HG02938 (cell line): Measurements from ENCODE around the gene HTR1D.
"Not testable (repeated sequence)": the region's sequence is repeated elsewhere in the genome, so short reads cannot be mapped to it uniquely, and the experiment has no call there.

Experiments used
- ATAC-seq: cut with Tn5 transposase; IDR thresholded peaks from one replicate; pipeline ENCODE4 v1.9.1; 2021; ENCODE audit warnings: mild to moderate bottlenecking, moderate library complexity; ENCODE audit not compliant: unreplicated experiment

Gene HTR1D

GRCh38 chr1:23217421-23218115 is at the start of gene HTR1D:
HTR1D (minus strand) TSS chr1:23217502; CDS start chr1:23194219, 23,283 bp downstream.
- no peak for ATAC-seq

DNA sequence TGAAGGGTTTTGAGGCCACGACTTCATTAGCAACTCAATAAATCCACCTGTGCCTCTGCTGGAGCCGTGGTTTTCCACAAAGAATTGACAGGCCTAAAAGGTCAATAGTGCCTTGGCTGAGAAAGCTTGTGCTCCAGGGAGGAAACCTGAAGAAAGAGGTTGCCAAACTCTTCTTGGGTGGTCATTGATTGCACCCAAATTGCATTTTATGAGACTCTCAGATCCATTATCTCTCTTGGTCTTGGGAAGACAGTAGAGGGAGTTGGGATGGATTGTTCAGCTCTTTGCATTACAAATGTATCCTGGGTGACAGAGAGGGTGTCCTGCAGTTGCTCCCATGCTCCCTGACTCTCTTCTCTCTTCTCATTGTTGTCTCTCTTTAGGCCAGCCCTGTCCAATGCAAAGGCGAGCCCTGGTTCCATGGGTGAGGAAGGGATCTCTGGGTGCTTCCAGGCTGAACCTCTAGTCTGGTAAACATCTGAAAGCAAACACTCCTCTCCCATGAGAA is 46.1 kb upstream of the HTR1D start:
- no peak for ATAC-seq

DNA sequence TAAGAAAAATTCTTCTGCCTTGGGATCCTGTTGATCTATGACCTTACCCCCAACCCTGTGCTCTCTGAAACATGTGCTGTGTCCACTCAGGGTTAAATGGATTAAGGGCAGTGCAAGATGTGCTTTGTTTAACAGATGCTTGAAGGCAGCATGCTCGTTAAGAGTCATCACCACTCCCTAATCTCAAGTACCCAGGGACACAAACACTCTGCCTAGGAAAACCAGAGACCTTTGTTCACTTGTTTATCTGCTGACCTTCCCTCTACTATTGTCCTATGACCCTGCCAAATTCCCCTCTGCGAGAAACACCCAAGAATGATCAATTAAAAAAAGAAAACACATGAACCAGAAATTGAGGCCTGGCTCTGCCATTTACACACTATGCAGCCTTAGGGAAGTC is 40.8 kb upstream of the HTR1D start:
- not testable (repeated sequence) for ATAC-seq

DNA sequence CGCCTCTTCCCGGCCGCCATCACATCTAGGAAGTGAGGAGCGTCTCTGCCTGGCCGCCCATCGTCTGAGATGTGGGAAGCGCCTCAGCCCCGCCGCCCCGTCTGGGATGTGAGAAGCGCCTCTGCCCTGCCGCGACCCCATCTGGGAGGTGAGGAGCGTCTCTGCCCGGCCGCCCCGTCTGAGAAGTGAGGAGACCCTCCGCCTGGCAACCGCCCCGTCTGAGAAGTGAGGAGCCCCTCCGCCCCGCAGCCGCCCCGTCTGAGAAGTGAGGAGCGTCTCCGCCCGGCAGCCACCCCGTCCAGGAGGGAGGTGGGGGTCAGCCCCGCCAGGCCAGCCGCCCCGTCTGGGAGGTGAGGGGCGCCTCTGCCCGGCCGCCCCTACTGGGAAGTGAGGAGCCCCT is 40.1 kb upstream of the HTR1D start:
- not testable (repeated sequence) for ATAC-seq

DNA sequence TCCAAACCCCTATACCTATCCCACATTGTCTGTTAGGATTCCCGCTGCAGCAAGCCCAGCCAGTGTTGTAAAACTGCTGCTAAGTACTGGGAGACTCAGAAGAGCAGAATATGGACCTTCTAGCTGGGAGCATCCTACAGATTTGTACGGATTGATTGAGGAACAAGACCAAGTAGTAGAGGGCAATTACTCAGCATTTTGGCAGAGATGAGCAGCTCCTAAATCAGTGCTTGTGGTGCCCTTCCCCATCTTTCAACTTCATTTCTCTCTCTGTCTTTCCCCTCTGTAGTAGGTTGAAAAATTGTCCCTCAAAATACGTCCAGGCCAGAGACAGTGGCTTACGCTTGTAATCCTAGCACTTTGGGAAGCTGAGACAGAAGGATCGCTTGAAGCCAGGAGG is 37.3 kb upstream of the HTR1D start:
- no peak for ATAC-seq

- ATAC-seq = no peak
Measured at GRCh38 chr1:23251812-23252211, 34.5 kb upstream of the HTR1D start.

DNA sequence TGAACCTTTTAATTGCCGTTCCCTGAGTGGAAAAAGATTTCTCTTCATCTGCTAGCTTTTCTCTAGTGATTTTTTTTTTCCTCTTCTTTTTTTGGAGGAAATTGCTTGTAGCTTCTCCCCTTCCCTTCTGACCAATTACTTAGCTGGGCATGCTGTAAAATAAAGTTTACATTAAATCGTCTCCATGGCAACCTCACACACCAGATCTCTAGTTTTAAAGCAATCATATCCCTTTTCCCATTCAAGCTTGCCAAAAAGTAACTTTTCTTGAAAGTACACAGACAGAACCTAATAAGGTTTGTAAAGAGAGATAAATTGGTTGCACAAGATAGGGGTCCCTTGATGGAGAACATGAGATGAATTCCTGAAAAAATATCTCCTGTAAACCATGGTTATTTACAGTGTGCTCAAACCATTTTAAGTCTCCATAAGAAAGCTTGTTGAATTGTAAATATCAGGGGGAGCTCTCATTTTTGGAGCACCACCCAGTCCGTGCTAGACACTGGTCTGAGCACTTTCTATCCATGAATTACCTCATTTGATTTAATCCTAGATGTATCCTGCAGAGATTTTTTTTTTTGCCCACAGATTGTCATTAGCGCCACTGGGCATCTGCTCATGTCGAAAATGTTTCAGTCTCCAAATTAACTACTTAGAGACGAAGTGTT is 32.6 kb upstream of the HTR1D start:
- no peak for ATAC-seq

DNA sequence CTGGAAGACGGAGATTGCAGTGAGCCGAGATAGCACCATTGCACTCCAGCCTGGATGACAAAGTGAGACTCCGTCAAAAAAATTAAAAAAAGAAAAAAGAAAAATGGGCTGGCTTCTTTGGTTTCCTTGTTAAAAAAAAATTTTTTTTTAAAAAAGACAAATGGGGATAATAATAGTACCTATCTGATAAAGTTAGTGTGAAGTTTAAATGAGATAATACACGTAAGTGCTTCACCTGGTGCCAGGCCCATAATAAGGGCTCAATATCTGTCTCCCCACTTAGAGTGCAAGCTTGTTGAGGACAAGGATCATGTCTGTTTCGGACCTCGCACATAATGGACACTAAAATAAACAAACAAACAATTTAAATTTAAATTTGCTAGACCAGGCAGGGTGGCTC is 30.0 kb upstream of the HTR1D start:
- ATAC-seq = no peak

- ATAC-seq = no peak
Measured at GRCh38 chr1:23246274-23246673, 29.0 kb upstream of the HTR1D start.

- no peak for ATAC-seq
Measured at GRCh38 chr1:23244256-23244761, 27.0 kb upstream of the HTR1D start.

DNA sequence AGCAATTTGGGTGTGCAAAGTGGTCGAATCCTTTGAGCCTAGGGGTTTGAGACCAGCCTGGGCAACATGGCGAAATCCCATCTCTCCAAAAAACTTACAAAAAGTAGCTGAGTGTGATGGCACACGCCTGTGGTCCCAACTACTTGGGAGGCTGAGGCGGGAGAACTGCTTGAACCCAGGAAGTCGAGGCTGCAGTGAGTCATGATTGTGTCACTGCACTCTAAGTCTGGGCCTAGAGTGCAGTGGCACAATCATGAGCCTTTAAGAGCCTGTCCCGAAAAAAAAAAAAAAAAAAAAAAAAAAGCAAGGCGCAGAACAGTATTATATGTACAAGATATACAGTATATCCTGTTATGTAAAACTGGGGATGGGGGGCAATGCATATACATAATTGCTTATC is 25.1 kb upstream of the HTR1D start:
- ATAC-seq = no peak

DNA sequence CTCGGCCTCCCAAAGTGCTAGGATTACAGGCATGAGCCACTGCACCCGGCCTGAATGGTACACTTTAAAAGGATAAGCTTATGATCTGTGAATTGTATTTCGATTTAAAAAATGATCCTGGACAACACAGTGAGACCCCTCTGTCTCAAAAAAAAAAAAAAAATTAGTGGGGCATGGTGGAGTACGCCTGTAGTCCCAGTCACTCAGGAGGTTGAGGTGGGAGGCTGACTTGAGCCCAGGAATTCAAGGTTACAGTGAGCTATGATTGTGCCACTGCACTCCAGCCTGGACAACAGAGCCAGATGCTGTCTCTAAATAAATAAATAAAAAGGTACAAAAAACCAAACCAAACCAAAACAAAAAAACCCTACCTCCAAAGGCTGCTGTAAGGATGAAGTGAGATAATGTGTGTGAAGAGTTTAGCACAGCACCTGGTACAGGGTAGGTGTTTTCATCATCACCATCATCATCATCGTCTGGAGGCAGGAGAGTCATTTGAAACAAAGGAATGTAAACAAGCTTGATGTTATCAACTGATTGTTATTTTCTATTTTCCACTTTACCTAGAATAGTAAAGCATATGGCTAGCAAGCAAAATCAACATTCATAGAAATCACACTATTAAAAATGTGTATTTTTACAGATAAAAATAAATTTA is 22.5 kb upstream of the HTR1D start:
- no peak for ATAC-seq

- no peak for ATAC-seq
Measured at GRCh38 chr1:23238565-23238964, 21.3 kb upstream of the HTR1D start.

GRCh38 chr1:23237508-23237907 is 20.2 kb upstream of the HTR1D start:
- ATAC-seq = no peak

- ATAC-seq = no peak
Measured at GRCh38 chr1:23227806-23228205, 10.5 kb upstream of the HTR1D start.

DNA sequence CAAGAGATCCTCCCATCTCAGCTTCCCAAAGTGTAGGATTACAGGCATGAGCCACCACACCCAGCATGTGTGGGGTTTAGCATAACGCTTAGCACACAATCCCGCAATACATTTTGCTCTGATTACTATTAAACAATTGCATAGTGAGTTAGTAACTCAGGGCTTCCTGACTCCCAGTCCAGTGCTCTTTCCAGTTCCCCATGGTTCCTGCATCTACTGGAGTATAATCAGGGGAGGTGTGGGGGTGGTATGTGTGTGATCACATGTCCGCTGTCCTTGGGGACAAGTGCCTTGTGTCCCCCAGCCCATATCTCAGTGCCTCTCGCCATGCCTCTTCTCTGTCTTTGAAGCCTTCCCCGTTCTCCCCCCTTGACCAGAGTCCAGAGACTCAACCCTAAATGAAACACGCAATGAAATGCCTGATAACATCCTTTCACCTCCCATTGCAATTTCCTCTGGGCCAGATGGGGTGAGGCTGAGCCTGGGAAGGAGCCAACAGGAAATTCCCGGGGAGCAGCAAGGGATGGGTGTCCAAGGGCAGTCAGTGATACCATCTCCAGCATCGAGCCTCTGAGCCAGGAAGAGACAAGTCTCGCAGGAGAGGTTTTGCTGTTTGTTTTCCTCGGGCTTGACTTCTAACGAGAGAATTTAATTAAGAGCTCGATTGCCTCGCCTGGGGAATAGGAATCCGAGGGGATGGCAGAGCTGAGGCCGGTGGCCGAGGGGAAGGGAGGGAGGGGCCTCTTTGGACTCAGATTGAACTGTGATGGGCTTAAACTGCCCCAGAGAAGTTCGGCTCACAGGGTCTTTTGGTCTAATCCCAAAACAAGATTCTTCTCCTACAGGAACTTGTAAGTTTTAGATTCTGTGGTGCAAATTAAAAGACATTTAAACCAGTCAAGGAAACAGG is 7.7 kb upstream of the HTR1D start:
- ATAC-seq = no peak

DNA sequence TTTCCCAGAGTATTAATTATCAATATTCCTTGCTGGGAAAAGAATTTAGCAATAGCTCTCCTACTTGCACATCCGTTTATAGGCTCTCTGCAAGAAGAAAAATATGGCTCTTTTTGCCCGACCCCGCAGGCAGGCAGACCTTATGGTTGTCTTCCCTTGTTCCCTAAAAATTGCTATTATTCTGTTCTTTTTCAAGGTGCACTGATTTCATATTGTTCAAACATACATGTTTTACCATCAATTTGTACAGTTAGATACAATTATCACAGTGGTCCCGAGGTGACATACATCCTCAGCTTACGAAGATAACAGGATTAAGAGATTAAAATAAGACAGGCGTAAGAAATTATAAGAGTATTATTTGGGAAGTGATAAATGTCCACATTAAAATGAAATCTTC is 6.7 kb upstream of the HTR1D start:
- ATAC-seq = not testable (repeated sequence)

DNA sequence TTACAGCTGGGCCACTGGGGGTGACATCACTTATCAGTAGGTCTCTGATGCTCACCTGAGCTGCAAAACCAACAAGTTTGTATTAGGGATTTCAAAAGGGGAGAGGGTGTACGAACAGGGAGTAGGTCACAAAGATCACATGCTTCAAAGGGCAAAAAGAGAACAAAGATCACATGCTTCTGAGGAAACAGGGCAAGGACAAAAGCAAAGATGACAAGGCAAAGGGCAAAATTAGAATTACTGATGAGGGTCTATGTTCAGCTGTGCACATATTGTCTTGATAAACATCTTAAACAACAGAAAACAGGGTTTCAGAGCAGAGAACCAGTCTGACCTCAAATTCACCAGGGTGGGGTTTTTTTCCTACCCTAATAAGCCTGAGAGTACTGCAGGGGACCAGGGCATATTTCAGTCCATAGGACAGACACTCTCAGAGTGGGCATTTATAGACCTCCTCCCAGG is 6.2 kb upstream of the HTR1D start:
- ATAC-seq = not testable (repeated sequence)

GRCh38 chr1:23222742-23223141 is 5.4 kb upstream of the HTR1D start:
- no peak for ATAC-seq

GRCh38 chr1:23222331-23222730 is 5.0 kb upstream of the HTR1D start:
- ATAC-seq = no peak

DNA sequence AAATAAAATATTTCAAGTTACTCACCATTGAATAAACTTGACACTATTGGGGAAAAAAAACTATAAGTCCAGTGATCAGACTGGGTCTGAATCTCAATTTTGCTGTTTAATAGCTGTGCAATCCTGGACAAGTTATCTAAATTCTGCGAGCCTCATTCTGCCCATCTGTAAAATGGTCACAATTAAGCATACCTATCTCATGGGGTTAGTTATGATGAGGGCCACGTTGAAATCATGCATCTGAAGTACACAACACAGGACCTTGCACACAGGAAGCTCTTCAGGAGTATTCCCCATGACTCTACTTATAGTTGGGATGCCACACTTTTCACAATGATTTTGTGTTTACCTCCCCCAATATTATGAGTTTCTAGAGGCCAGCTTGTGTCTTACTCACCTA is 3.8 kb upstream of the HTR1D start:
- no peak for ATAC-seq
